MCF 10A (cell line): ENCODE measurements around the gene ATP6V0A1. TPM values are rescaled to one million over a fixed set of nuclear protein-coding genes. Genes with fewer than 3 reads are reported as not detected.

Source experiments
- BruUV-seq: library from RNA; stranded (reverse); fragments of 400-500 nt; replicated peaks from 2 replicates; lab custom pipeline; 2021; lab: Mats Ljungman, UMichigan
- CTCF ChIA-PET: fragments of 300-600 bp; sonication (Branson Sonifier 250); formaldehyde crosslinking; extraction: SDS; loops from one replicate; lab custom pipeline; 2021; ENCODE audit warnings: antibody characterized with exemption, inconsistent platforms; lab: Yijun Ruan, JAX
- POLR2A ChIA-PET: fragments of 300-600, 350-650 bp; sonication (Branson Sonifier 250); formaldehyde crosslinking; extraction: SDS; loops from one replicate; lab custom pipeline; 2020; ENCODE audit warnings: antibody characterized with exemption, inconsistent platforms; lab: Yijun Ruan, JAX
- DNase-seq: peaks from one replicate; pipeline ENCODE4 v3.0.0-alpha.2; 2018; ENCODE audit not compliant: unreplicated experiment
- H3K27ac Mint-ChIP-seq: one replicate; pipeline ENCODE4 v1.8.0; 2022; ENCODE audit warnings: mild to moderate bottlenecking, low read depth, mixed read lengths; ENCODE audit not compliant: unreplicated experiment
- H3K27me3 Mint-ChIP-seq: one replicate; pipeline ENCODE4 v1.8.0; 2022; ENCODE audit warnings: mixed read lengths; ENCODE audit not compliant: insufficient read depth, unreplicated experiment
- H3K36me3 Mint-ChIP-seq: one replicate; pipeline ENCODE4 v1.8.0; 2022; ENCODE audit warnings: mild to moderate bottlenecking, moderate library complexity, mixed read lengths; ENCODE audit not compliant: insufficient read depth, unreplicated experiment
- H3K4me1 Mint-ChIP-seq: one replicate; pipeline ENCODE4 v1.8.0; 2022; ENCODE audit warnings: mixed read lengths; ENCODE audit not compliant: insufficient read depth, unreplicated experiment
- H3K4me3 Mint-ChIP-seq: one replicate; pipeline ENCODE4 v1.8.0; 2022; ENCODE audit warnings: mild to moderate bottlenecking, moderate library complexity, mixed read lengths; ENCODE audit not compliant: unreplicated experiment
- H3K9me3 Mint-ChIP-seq: one replicate; pipeline ENCODE4 v1.8.0; 2022; ENCODE audit warnings: mixed read lengths; ENCODE audit not compliant: unreplicated experiment
- intact Hi-C: fragments of 100-400 bp; cut with micrococcal nuclease; formaldehyde crosslinking; loops from 2 replicates; pipeline ENCODE4 v1.14.1; 2022
- total RNA-seq: library from RNA; stranded (reverse); gene quantifications from 2 replicates; pipeline ENCODE4 v1.2.3, GENCODE V29; 2022
- TF ChIP-seq, protein P1 (sequence below): fragments of 200-600 bp; IDR thresholded peaks from one replicate; pipeline ENCODE4 v1.8.0; 2022; ENCODE audit warnings: antibody characterized with exemption, mild to moderate bottlenecking; ENCODE audit not compliant: unreplicated experiment

Gene ATP6V0A1
- total RNA-seq, 1 experiment from 2014 or later: 56.0 TPM

DNA sequence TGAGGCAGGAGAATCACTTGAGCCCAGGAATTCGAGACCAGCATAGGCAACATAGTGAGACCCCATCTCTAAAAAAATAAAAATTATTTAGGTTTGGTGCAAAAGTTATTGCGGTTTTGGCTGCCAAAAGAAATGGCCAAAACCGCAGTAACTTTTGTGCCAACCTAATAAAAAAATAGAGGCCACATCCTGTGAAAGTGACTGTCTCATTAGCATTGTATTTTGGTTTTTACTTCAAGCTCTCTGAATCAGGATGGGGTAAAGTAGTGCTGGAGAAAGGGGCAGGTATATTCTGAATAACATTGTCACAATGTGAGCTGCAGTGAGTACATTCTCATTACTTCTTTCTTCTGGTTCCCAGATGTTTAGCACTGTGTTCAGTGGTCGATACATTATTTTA is 36.0 kb downstream of the ATP6V0A1 start:
- no TSS peak for BruUV-seq
- intact Hi-C loops: no loop called here
- DNase-seq: no peak
- CTCF ChIA-PET: no interaction called here
- no peaks in the 10 kb centered on the region for H3K9me3 Mint-ChIP-seq
- no peak overlapping the region for H3K27ac Mint-ChIP-seq
- no peak overlapping the region for H3K4me3 Mint-ChIP-seq
- H3K36me3 Mint-ChIP-seq: peaks cover 98% of the 10 kb centered on the region
- no peaks in the 10 kb centered on the region for H3K4me1 Mint-ChIP-seq
- no peaks in the 10 kb centered on the region for H3K27me3 Mint-ChIP-seq
- TF ChIP-seq, protein P1, sequence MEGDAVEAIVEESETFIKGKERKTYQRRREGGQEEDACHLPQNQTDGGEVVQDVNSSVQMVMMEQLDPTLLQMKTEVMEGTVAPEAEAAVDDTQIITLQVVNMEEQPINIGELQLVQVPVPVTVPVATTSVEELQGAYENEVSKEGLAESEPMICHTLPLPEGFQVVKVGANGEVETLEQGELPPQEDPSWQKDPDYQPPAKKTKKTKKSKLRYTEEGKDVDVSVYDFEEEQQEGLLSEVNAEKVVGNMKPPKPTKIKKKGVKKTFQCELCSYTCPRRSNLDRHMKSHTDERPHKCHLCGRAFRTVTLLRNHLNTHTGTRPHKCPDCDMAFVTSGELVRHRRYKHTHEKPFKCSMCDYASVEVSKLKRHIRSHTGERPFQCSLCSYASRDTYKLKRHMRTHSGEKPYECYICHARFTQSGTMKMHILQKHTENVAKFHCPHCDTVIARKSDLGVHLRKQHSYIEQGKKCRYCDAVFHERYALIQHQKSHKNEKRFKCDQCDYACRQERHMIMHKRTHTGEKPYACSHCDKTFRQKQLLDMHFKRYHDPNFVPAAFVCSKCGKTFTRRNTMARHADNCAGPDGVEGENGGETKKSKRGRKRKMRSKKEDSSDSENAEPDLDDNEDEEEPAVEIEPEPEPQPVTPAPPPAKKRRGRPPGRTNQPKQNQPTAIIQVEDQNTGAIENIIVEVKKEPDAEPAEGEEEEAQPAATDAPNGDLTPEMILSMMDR: no peak
- POLR2A ChIA-PET: interaction anchor here (1.2 kb wide), 1 partner anchor 24 kb away, joined by 3 read pairs; no protein-coding TSS in a partner anchor

DNA sequence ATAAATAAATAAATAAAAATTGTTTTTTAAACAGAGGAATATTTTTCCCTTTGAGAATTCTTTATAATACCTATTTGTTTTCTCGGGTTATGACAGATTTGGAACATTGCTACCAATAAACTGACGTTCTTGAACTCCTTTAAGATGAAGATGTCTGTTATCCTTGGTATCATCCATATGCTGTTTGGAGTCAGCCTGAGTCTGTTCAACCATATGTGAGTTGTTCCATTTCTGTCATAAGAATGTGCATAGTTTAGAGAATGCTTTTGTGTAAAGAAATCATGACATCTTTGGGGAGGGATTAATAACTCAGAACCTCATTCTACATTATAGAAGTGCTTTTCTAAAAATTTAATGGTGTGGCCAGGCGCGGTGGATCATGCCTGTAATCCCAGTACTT is 40.1 kb downstream of the ATP6V0A1 start:
- Mint-ChIP-seq H3K27ac (no peak overlapping the region), H3K9me3 (no peaks in the 10 kb centered on the region), H3K4me1 (no peaks in the 10 kb centered on the region), H3K27me3 (no peaks in the 10 kb centered on the region), H3K4me3 (no peak overlapping the region), H3K36me3 (peaks cover 93% of the 10 kb centered on the region)
- POLR2A ChIA-PET: no interaction called here
- TF ChIP-seq, protein P1: no peak
- intact Hi-C loops: no loop called here
- CTCF ChIA-PET: no interaction called here
- DNase-seq: no peak
- no TSS peak for BruUV-seq

DNA sequence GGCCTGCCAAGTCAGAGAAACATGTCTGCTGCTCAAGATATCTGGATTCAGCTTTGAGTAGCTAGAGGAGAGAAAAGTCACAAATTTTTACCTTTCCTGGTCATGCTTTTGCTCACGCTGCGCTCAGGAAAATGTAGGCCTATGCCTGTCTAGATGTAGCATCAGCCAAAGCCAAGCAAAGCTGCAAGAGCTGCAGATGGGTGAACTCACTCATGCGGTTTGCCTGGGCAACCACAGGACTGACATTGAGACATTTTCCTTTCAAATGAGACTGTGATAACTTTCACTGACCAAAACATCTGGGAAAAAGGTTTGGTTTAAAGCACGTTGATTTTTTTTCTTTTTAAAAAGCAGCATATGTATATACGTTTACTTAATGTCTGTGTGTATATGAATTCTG is 43.4 kb downstream of the ATP6V0A1 start:
- Mint-ChIP-seq H3K36me3 (peaks cover 78% of the 10 kb centered on the region), H3K27ac (no peak overlapping the region), H3K27me3 (no peaks in the 10 kb centered on the region), H3K4me1 (no peaks in the 10 kb centered on the region), H3K9me3 (no peaks in the 10 kb centered on the region), H3K4me3 (no peak overlapping the region)
- no TSS peak for BruUV-seq
- TF ChIP-seq, protein P1: no peak
- ChIA-PET CTCF (no interaction called here), POLR2A (interaction anchor here (0.5 kb wide), 1 partner anchor 193 kb away, joined by 3 read pairs; no protein-coding TSS in a partner anchor)
- DNase-seq: no peak
- intact Hi-C loops: no loop called here

DNA sequence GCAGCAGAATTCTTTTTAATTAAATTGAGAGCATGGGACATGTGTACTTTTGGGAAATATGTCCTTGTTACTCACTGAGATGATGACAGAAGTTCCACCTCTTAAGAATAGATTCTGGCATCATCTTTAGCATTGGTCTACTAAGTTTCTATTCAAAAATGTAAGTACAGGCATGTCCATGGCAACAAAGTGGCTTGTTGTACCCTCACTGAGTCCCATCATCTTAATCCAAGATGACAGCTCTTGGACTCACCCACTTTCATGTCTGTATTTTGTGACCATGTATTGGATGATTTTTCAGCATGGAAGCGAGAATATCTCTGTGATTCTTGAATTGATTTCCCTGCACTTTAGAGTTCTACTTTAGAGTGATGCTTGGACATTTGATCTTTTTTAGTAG is 44.2 kb downstream of the ATP6V0A1 start:
- BruUV-seq: no TSS peak
- no peaks in the 10 kb centered on the region for H3K4me1 Mint-ChIP-seq
- peaks cover 74% of the 10 kb centered on the region for H3K36me3 Mint-ChIP-seq

More for the DNA sequence above, 44.2 kb downstream of the ATP6V0A1 start:
- Mint-ChIP-seq H3K4me3 (no peak overlapping the region), H3K9me3 (no peaks in the 10 kb centered on the region), H3K27me3 (no peaks in the 10 kb centered on the region), H3K27ac (no peak overlapping the region)
- ChIA-PET POLR2A (interaction anchor here (0.6 to 0.7 kb wide), 2 partner anchors 16 to 255 kb away, joined by 3 to 4 read pairs; no protein-coding TSS in a partner anchor), CTCF (no interaction called here)
- DNase-seq: no peak
- intact Hi-C loops: no loop called here
- TF ChIP-seq, protein P1: no peak
